Esophagus (tissue), 2 donors: ENCODE data around the gene IL1RL1. TPM values are rescaled to one million over a fixed set of nuclear protein-coding genes. Genes with fewer than 3 reads are reported as not detected.
"Not testable (repeated sequence)": the region's sequence is repeated elsewhere in the genome, so short reads cannot be mapped to it uniquely, and the experiment has no call there.

Experiments
- H3K27ac ChIP-seq, 2 donors: one replicate each; pipeline ENCODE4 v1.5.1; 2013; ENCODE audit warnings: low read depth in 2 of 2, mild to moderate bottlenecking in 2 of 2, inconsistent platforms in 1 of 2, low read length in 1 of 2, moderate library complexity in 1 of 2
- H3K27me3 ChIP-seq, 2 donors: one replicate each; pipeline ENCODE4 v1.6.1; 2013; ENCODE audit warnings: low read length in 2 of 2, control low read depth in 1 of 2, mild to moderate bottlenecking in 1 of 2; ENCODE audit not compliant: insufficient read depth in 2 of 2, control insufficient read depth in 1 of 2
- H3K36me3 ChIP-seq, 2 donors: one replicate each; pipeline ENCODE4 v1.6.1; 2013; ENCODE audit warnings: low read length in 1 of 2; ENCODE audit not compliant: control insufficient read depth in 2 of 2, insufficient read depth in 2 of 2
- H3K4me1 ChIP-seq, 2 donors: one replicate each; pipeline ENCODE4 v1.6.1; 2013; ENCODE audit warnings: low read length in 1 of 2; ENCODE audit not compliant: control insufficient read depth in 2 of 2, insufficient read depth in 2 of 2
- H3K4me3 ChIP-seq, 2 donors: one replicate each; pipeline ENCODE4 v1.5.1; 2013; ENCODE audit warnings: low read length in 2 of 2, mild to moderate bottlenecking in 2 of 2, low read depth in 1 of 2, moderate library complexity in 1 of 2
- H3K9me3 ChIP-seq, 2 donors: one replicate each; pipeline ENCODE4 v1.6.1; 2013; ENCODE audit warnings: mild to moderate bottlenecking in 2 of 2, low read depth in 1 of 2, low read length in 1 of 2, moderate library complexity in 1 of 2; ENCODE audit not compliant: control insufficient read depth in 2 of 2, insufficient read depth in 1 of 2
- WGBS, 2 donors: extraction: QIAGEN DNeasy Blood & Tissue Kit; methylation state at CpG; one replicate each; pipeline ENCODE4 v1.1.7; 2013; 5-methylcytosine and 5-hydroxymethylcytosine counted together
- polyA plus RNA-seq, 2 donors: library from polyadenylated mRNA; stranded (reverse); fragments of 200-250 nt; gene quantifications; one replicate each; pipeline ENCODE4 v1.2.3, GENCODE V29; 2013
- donor health status: healthy with polysubstance abuse.
- donor health status: Bipolar disorder and iron deficiency.

Gene IL1RL1
- polyA plus RNA-seq, 2 donors: 0.18 to 0.44 TPM

GRCh38 chr2:102324914-102325313, 13.6 kb downstream of the IL1RL1 start:
- not testable (repeated sequence) for H3K4me1 ChIP-seq, H3K27ac ChIP-seq, H3K9me3 ChIP-seq, H3K27me3 ChIP-seq, H3K4me3 ChIP-seq, H3K36me3 ChIP-seq
- 81 to 86% methylated on average over 5 of the region's 5 CpGs for WGBS, 2 donors

GRCh38 chr2:102331311-102331980, 20.1 kb downstream of the IL1RL1 start:
- WGBS, 2 donors: 75% methylated on average over 5 of the region's 5 CpGs

GRCh38 chr2:102334486-102334885, 23.1 kb downstream of the IL1RL1 start:
- peaks cover 0 to 2% of the 10 kb centered on the region in 2 donors for H3K4me1 ChIP-seq
- H3K9me3 ChIP-seq: no peaks in the 10 kb centered on the region
- H3K4me3 ChIP-seq: no peak overlapping the region
- H3K27ac ChIP-seq: no peak overlapping the region
- WGBS, 2 donors: 80 to 91% methylated on average over 1 of the region's 1 CpG
- H3K27me3 ChIP-seq: no peaks in the 10 kb centered on the region
- no peaks in the 10 kb centered on the region for H3K36me3 ChIP-seq

More at GRCh38 chr2:102331311-102331980, 20.1 kb downstream of the IL1RL1 start:
- H3K4me3 ChIP-seq: no peak overlapping the region
- H3K36me3 ChIP-seq: no peaks in the 10 kb centered on the region
- no peaks in the 10 kb centered on the region for H3K27me3 ChIP-seq
- no peak overlapping the region for H3K27ac ChIP-seq
- no peaks in the 10 kb centered on the region for H3K9me3 ChIP-seq
- no peaks in the 10 kb centered on the region for H3K4me1 ChIP-seq

GRCh38 chr2:102335871-102336366, 24.6 kb downstream of the IL1RL1 start:
- peaks cover 0 to 2% of the 10 kb centered on the region in 2 donors for H3K4me1 ChIP-seq
- WGBS, 2 donors: 67 to 76% methylated on average over 8 of the region's 8 CpGs
- H3K27me3 ChIP-seq: no peaks in the 10 kb centered on the region
- H3K9me3 ChIP-seq: no peaks in the 10 kb centered on the region
- H3K27ac ChIP-seq: no peak overlapping the region
- H3K36me3 ChIP-seq: no peaks in the 10 kb centered on the region
- no peak overlapping the region for H3K4me3 ChIP-seq

GRCh38 chr2:102336502-102336945, 25.2 kb downstream of the IL1RL1 start:
- 46 to 62% methylated on average over 3 of the region's 3 CpGs for WGBS, 2 donors
- H3K36me3 ChIP-seq: no peaks in the 10 kb centered on the region
- peak overlapping the region in 1 of 2 donors; percentile 54 for H3K27ac ChIP-seq
- no peaks in the 10 kb centered on the region for H3K27me3 ChIP-seq
- H3K9me3 ChIP-seq: no peaks in the 10 kb centered on the region
- H3K4me3 ChIP-seq: no peak overlapping the region
- peaks cover 0 to 2% of the 10 kb centered on the region in 2 donors for H3K4me1 ChIP-seq

- Histone ChIP-seq H3K27ac (no peak overlapping the region), H3K27me3 (no peaks in the 10 kb centered on the region), H3K36me3 (no peaks in the 10 kb centered on the region), H3K9me3 (no peaks in the 10 kb centered on the region), H3K4me1 (peaks cover 0 to 2% of the 10 kb centered on the region in 2 donors), H3K4me3 (no peak overlapping the region)
- WGBS, 2 donors: 57 to 66% methylated on average over 1 of the region's 1 CpG
These were observed 25.6 kb downstream of the IL1RL1 start for GRCh38 chr2:102337012-102337411.

- 62 to 75% methylated on average over 3 of the region's 3 CpGs for WGBS, 2 donors
- H3K27me3 ChIP-seq: no peaks in the 10 kb centered on the region
- H3K9me3 ChIP-seq: no peaks in the 10 kb centered on the region
- no peaks in the 10 kb centered on the region for H3K36me3 ChIP-seq
- H3K4me1 ChIP-seq: peaks cover 0 to 2% of the 10 kb centered on the region in 2 donors
- no peak overlapping the region for H3K27ac ChIP-seq
- no peak overlapping the region for H3K4me3 ChIP-seq
These were observed 26.4 kb downstream of the IL1RL1 start for GRCh38 chr2:102337481-102338386.

GRCh38 chr2:102340778-102341177, 29.4 kb downstream of the IL1RL1 start:
- Histone ChIP-seq H3K27ac (no peak overlapping the region), H3K27me3 (no peaks in the 10 kb centered on the region), H3K9me3 (no peaks in the 10 kb centered on the region), H3K4me3 (no peak overlapping the region), H3K36me3 (no peaks in the 10 kb centered on the region), H3K4me1 (peaks cover 0 to 2% of the 10 kb centered on the region in 2 donors)
- WGBS, 2 donors: 93 to 94% methylated on average over 7 of the region's 7 CpGs

GRCh38 chr2:102342888-102343287, 31.5 kb downstream of the IL1RL1 start:
- Histone ChIP-seq H3K4me3 (no peak overlapping the region), H3K36me3 (no peaks in the 10 kb centered on the region), H3K4me1 (no peaks in the 10 kb centered on the region), H3K27ac (no peak overlapping the region), H3K27me3 (no peaks in the 10 kb centered on the region), H3K9me3 (no peaks in the 10 kb centered on the region)
- WGBS, 2 donors: 34 to 40% methylated on average over 3 of the region's 3 CpGs
